HG03175 (cell line): ENCODE data around the gene SLC45A2.
A peak's percentile ranks its signal among the peaks of the same experiment; 100 is the strongest.
"Not testable (repeated sequence)": the region's sequence is repeated elsewhere in the genome, so short reads cannot be mapped to it uniquely, and the experiment has no call there.

Source experiments
- ATAC-seq: cut with Tn5 transposase; IDR thresholded peaks from one replicate; pipeline ENCODE4 v1.9.1; 2021; ENCODE audit warnings: mild to moderate bottlenecking, moderate library complexity; ENCODE audit not compliant: unreplicated experiment

SLC45A2 gene, protein sequence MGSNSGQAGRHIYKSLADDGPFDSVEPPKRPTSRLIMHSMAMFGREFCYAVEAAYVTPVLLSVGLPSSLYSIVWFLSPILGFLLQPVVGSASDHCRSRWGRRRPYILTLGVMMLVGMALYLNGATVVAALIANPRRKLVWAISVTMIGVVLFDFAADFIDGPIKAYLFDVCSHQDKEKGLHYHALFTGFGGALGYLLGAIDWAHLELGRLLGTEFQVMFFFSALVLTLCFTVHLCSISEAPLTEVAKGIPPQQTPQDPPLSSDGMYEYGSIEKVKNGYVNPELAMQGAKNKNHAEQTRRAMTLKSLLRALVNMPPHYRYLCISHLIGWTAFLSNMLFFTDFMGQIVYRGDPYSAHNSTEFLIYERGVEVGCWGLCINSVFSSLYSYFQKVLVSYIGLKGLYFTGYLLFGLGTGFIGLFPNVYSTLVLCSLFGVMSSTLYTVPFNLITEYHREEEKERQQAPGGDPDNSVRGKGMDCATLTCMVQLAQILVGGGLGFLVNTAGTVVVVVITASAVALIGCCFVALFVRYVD

GRCh38 chr5:33984671-33985124, at the start of gene SLC45A2:
Gene SLC45A2 (minus strand): TSS chr5:33984693. CDS start chr5:33984583, 110 bp downstream.
- no peak for ATAC-seq

- no peak for ATAC-seq
Observed at GRCh38 chr5:34031966-34032365, 47.5 kb upstream of the SLC45A2 start.

- no peak for ATAC-seq
Observed at GRCh38 chr5:34031117-34031516, 46.6 kb upstream of the SLC45A2 start.

- ATAC-seq: not testable (repeated sequence)
Observed at GRCh38 chr5:34030585-34030984, 46.1 kb upstream of the SLC45A2 start.

DNA sequence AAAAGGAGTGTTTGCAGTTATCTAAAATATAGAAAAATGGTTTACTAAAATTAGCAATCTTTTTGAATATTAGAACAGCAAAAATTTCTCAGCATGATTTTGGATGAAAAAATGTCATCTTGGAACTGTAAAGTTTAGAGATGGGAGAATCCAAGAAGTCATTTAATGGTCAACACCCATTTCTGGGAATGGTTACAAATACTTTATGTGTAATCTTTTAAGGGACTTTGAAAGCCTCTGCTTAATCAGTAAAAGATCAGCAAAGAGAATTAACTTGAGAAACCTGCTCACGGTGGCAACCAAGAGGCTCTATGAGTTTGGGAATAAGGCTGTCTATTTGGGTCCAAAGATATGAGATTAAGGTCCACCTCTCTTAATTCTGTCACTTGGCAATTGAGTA, 45.6 kb upstream of the SLC45A2 start:
- no peak for ATAC-seq

DNA sequence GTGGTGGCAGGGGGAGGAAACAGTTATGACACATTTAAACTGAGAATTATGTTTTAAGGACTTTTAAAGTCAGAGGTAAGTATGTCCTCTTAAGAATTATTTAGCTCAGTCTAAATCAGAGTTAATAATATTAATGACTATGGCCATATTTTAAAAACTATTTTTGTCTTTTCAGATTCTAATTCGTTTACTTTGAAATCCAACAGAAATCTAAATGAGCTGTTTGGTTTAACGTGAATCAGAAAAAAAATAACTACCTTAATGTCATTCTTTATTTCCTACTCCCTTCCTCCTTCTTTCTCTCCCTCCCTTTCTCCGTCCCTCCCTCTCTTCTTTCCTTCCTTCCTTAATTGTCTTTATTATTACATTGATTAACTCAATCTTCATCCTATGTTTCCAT, 43.9 kb upstream of the SLC45A2 start:
- no peak for ATAC-seq

DNA sequence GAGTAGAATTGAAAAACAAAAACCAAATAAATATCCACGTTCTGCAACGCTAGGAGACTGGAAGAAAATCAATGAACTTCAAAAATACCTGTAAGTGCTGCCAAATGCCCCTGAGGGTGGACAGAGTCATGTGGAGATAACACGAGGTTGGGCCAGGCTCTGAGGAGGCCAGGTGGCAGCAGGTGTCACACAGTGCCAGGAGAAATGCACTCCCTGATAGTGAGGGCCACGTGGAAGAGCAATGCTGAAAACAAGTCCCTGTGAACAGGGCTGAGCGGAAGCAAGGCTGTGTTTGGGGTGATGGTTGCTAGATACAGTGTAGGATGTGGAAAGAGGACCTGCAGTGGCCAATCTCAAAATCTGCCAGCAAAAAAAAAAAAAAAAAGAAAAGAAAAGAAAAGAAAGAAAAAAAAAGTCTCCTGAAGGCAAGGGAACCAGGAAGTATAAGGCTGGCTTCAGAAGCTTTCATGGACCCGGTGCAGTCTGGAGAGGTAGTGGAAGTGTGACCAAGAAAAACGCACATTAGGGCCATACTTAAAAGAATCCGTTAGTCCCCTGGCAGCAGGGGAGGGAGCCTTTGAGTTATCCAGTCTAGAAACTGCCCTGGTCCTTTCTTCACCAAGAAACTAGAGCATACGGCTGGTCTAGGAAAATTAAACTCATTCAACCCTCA, 41.7 kb upstream of the SLC45A2 start:
- no peak for ATAC-seq

DNA sequence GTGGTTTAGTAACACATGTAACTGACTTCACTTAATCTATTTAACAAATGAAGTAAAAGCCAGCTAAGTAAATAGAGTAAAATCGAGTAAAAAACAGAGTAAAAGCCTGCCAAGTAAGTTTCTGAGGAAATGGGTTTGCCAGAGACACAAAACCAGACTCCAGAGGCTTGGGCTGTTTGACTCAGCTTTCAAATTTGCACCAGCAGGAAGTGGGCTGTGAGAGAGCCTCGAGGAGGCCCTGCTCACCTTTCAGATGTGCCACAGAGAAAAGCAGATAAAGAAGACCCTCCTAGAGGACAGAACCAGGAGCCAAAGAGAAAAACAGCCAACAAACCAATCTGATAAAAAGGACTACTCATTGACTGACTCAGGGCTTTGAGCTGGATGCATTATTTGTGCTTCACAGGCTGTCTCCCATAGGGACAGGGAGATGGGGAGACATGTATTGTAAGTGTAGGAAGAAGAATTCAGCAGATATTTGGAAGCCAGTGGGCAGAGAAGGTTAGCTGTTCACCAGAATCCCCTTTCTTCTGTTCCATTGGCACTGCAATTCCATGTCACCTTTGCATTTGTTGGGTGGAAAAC, 37.7 kb upstream of the SLC45A2 start:
- ATAC-seq: peak; percentile 76

- ATAC-seq: no peak
Observed at GRCh38 chr5:34021334-34021733, 36.8 kb upstream of the SLC45A2 start.

GRCh38 chr5:34020726-34021125, 36.2 kb upstream of the SLC45A2 start:
- ATAC-seq: no peak

GRCh38 chr5:34017254-34017653, 32.8 kb upstream of the SLC45A2 start:
- no peak for ATAC-seq

DNA sequence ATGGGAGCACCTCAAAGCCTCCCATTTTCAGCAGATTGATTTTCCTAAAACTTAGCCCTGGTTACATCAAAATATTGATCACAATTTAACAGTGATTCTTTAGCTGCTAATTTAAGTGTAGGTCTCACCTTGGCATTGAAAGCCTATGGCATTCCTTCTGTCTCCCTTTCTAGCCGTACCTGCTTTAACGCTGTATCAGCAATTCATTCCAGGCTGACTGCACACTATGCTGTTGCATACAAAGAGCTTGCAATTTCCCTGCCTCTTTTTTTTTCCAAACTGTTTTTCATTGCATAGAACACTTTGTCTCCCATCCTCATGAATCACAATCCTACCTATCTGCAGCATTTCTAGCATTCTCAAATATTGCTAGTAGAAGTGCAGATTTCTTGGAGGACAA, 32.3 kb upstream of the SLC45A2 start:
- ATAC-seq: no peak

DNA sequence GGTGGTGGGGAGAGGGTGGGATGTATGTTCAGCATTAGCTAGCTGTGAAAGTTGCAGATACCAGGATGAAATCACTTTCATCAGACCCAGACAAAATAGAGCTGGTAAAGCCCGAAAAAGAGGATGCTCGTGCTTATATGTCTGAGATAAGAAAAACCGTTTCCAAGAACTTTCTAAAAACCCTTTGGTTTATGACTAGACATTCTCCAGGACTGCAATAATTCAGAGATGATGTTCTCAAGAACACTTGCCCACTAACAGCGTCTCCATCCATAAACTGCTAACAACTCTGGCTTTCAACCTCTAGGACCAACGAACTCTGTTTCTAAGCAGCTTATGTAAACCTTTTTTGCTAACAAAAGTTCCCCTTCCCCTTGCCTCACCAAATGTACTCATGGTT, 31.7 kb upstream of the SLC45A2 start:
- ATAC-seq: no peak

- no peak for ATAC-seq
Observed at GRCh38 chr5:34015120-34015822, 30.8 kb upstream of the SLC45A2 start.

- ATAC-seq: no peak
Observed at GRCh38 chr5:34014626-34015025, 30.1 kb upstream of the SLC45A2 start.

GRCh38 chr5:34013547-34013946, 29.1 kb upstream of the SLC45A2 start:
- no peak for ATAC-seq

- ATAC-seq: no peak
Observed at GRCh38 chr5:34012791-34013190, 28.3 kb upstream of the SLC45A2 start.

- ATAC-seq: no peak
Observed at GRCh38 chr5:34011536-34011935, 27.0 kb upstream of the SLC45A2 start.

GRCh38 chr5:34010146-34010545, 25.7 kb upstream of the SLC45A2 start:
- ATAC-seq: not testable (repeated sequence)

- no peak for ATAC-seq
Observed at GRCh38 chr5:34009610-34010009, 25.1 kb upstream of the SLC45A2 start.

GRCh38 chr5:34008802-34009201, 24.3 kb upstream of the SLC45A2 start:
- no peak for ATAC-seq
